Stimulated activated CD8-positive, alpha-beta memory T cell treated with anti-CD3 and anti-CD28 coated beads, Interleukin-12 subunit alpha, Interleukin-12 subunit beta, amount 100 ng/mL, for 1 hour (primary cell): ENCODE measurements around the gene VENTX.
"Not testable (repeated sequence)": the region's sequence is repeated elsewhere in the genome, so short reads cannot be mapped to it uniquely, and the experiment has no call there.

ENCODE experiments used
- DNase-seq: peaks from one replicate; pipeline ENCODE4 v3.0.0-alpha.2; 2020; ENCODE audit warnings: low read depth

VENTX gene

GRCh38 chr10:133214468-133215410, 22.9 kb upstream of the VENTX start:
- no peak for DNase-seq

GRCh38 chr10:133215586-133215985, 22.1 kb upstream of the VENTX start:
- no peak for DNase-seq

- DNase-seq: no peak
These were observed 20.9 kb upstream of the VENTX start for GRCh38 chr10:133216776-133217175.

DNA sequence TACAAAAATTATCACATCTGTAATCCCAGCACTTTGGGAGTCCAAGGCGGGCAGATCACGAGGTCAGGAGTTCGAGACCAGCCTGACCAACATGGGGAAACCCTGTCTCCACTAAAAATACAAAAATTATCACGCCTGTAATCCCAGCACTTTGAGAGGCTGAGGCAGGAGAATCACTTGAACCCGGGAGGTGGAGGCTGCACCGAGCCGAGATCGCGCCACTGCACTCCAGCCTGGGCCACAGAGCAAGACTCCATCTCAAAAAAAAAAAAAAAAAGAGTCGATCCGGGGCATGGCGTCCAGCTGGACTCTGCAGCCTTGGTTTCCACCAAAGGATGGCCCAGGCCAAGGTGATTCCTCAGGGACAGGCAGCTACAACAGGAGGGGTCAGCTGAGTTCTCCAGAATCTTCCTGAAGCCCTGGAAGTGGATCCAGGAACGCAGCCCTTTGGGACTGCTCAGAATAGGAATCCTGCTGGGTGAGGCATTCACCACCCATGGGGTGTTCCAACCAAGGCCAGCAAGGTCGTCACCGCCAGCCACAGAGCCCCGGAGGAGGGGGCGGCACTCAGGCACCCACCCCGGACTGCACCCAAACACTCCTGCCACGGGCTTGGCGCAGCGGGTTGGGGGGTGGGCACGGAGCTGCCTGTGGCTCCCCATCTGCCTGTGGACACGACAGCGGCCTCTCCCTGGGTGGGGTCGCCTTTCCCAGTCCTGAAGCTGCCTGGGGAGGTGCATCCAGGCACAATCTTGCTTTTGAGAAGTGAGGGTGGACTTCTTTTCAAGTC, 19.7 kb upstream of the VENTX start:
- no peak for DNase-seq

- DNase-seq: no peak
These were observed 18.8 kb upstream of the VENTX start for GRCh38 chr10:133218891-133219290.

GRCh38 chr10:133219782-133220181, 17.9 kb upstream of the VENTX start:
- no peak for DNase-seq

GRCh38 chr10:133221331-133221730, 16.3 kb upstream of the VENTX start:
- DNase-seq: no peak

DNA sequence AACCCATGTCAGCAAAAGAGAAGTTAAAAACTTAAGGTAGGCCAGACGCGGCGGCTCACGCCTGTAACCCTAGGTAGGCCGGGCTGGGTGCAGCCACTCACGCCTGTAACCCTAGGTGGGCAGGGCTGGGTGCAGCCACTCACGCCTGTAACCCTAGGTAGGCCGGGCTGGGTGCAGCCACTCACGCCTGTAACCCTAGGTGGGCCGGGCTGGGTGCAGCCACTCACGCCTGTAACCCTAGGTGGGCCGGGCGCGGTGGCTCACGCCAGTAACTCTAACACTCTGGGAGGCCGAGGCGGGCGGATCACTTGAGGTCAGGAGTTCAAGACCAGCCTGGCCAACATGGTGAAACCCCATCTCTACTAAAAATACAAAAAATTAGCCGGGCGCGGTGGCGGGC, 15.9 kb upstream of the VENTX start:
- DNase-seq: not testable (repeated sequence)

GRCh38 chr10:133224076-133224475, 13.6 kb upstream of the VENTX start:
- no peak for DNase-seq

DNA sequence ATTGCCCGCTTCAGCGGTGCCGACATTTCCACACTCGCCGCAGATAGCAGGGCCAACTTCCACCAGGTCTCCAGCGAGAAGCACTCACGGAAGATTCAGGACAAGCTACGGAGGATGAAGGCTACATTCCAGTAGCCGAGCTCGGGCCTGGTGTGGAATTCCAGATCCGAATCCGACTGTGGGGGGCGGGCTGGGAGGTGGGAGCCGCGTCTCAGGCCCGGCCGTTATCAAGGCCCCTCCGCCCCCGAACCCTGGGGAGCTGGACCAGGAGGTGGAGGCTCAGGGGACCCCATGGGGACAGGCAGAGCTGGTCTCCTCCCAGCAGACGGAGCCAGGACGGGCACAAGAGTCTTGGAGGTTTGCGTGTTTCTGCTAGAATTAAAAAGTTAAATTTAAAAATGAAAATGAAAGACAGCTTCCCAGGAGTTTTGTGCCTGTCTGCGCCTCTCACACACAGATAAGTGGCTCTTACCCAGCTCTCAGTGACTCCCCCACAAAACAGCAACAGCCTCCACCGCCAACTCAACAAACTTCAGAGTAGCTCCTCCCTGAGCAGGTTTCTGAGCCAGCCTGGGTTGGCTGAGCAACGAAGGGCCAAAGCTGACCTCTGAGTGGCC, 12.8 kb upstream of the VENTX start:
- no peak for DNase-seq

DNA sequence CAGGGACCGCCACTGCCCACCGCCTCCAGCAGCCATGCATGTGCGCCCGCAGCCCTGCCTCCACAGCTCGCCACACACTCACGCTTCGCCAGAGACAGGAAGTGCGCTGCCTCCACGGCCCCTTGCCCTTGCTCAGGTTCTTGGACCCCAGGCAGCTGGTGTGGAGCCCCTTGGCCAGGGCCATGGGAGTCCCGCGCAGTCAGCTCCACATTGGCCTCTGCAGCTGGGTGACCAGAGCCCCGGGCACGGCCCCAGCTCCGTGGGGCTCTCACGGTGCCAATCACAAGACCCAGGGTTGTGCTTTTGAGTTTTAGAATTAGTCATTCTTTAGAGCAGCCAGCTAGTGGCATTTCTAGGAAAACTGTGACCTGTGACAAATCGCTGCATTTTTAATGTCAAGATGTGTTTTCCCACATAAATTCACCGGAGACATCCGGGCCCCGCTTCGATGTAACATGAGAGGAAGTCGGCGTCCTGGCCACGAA, 11.9 kb upstream of the VENTX start:
- no peak for DNase-seq

DNA sequence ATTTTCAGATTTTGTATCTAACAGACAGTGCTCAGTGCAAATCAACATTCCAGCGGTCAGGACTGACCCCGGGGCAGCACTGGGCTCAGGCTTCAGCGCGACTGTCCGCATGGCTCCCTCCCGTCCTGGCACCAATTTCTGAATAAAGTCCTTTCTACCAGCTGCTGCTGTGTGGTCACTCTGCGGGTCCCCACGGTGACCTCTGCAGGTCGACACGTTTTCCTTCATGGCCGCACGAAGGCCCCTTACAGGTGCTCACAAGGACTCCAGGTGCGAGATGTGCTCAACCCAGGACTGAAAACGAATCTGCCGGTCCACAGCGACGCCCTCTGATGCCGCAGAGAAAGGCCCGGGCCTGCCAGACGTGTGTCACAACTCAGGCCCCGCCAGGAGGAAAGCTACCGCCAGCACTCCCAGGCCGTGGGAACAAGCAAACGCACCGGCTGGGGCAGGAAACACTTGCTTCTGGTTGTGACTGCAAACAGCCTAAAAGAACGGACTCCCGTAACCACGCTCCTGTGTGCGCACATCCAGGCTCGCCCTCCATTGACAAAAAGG, 11.3 kb upstream of the VENTX start:
- DNase-seq: no peak

- no peak for DNase-seq
These were observed 10.4 kb upstream of the VENTX start for GRCh38 chr10:133227256-133227655.

DNA sequence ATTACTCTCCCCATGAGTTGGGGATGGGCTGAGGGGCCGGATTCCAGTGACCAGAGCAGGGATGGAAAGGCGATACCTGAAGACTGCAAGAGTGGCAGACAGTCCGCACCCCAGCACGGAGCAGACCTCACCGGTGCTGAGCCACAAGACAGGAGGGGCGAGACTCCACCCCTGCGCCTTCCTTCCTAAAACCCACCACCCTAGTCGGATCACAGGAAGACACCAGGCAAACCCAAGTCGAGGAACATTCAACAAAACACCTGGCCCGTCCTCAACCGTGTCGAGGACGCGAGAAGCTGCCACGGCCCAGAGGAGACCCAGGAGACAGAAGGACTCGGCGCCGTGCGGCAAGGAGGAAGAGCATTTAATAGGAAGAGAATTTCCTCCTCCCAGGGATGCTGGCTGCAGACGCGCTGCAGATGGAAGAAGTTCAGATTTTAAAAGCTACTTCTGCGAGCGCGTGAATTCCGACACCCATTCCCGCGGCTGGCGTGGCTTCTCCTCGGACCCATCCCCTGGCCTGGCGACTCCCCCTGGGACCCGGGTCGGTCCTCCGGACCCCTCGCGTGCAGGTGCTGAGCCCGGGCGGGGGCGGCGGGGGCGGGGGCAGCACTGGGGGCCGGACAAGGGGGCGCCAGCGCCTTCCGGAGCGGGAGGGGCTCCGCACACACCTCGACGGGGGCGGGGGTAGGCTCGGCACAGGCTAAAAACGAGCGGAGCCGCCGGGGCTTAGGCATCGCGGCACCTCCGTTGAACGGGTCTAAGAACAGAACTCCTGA, 8.2 kb upstream of the VENTX start:
- no peak for DNase-seq

GRCh38 chr10:133230044-133230361, 7.7 kb upstream of the VENTX start, which contains the start of gene UTF1:
Gene UTF1 (plus strand): TSS chr10:133230217. CDS start chr10:133230289, 72 bp downstream.
- no peak for DNase-seq

DNA sequence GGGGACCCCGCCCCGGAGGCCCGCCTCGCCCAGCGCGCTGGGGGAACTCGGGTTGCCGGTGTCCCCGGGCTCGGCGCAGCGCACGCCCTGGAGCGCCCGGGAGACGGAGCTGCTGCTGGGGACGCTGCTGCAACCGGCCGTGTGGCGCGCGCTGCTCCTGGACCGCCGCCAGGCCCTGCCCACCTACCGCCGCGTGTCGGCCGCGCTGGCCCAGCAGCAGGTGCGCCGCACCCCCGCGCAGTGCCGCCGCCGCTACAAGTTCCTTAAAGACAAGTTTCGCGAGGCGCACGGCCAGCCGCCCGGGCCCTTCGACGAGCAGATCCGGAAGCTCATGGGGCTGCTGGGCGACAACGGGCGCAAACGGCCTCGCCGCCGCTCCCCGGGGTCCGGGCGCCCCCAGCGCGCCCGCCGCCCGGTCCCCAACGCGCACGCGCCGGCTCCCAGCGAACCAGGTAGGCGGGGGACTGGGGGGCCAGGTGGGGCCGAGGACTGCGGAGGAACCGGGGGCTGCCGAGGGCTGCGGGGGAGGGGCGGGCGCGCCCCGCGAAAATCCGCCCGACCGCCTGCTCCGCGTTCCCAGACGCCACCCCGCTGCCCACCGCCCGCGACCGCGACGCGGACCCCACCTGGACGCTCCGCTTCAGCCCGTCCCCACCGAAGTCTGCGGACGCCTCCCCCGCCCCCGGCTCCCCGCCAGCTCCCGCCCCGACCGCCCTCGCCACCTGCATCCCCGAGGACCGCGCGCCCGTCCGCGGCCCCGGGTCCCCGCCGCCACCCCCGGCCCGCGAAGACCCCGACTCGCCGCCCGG, 7.1 kb upstream of the VENTX start:
- DNase-seq: no peak

DNA sequence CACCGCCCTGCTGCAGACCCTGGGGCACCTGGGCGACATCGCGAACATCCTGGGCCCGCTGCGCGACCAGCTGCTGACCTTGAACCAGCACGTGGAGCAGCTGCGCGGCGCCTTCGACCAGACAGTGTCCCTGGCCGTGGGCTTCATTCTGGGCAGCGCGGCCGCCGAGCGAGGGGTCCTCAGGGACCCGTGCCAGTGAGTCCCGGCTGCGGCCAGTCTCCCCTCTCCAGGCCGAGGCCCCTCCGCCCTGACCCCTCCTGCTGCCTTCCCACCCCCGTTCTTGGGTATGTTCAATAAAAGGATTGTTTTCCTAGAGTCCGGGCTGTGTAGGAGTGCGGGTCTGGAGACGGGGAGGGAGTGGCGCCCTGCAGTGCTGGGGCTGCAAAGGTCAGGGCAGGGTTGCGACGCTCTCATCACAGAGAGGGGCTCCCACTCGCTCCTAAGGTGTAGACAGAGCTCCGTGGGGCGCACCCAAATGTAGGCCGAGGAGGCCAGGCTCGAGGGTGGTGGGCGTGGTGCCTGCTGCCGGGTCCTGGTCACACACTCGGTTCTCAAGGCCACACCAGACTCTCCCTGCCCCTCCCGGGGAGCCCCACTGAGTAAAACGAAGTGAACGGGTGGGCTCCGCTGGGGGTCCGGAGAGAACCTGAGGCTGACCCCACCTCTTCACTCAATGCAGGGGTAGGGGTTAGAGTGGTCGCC, 6.3 kb upstream of the VENTX start:
- DNase-seq: no peak

- no peak for DNase-seq
These were observed 5.6 kb upstream of the VENTX start for GRCh38 chr10:133231946-133232574.

DNA sequence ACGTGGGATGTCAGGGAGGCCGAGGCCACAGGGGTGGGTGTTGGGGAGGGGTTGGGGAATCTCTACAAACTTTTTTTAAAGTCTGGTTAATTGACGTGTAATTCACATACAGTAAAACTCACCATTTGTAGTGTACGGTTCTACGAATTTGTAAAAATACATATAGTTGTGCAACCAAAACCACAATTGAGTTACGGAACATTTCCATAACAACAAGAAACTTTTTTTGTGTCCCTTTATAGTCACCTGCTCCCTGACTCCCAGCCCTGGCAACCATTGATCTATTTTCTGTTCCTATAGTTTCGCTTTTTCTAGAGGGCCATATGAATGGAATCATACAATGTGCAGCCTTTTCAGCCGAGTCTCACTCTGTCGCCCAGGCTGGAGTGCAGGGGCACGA, 2.9 kb upstream of the VENTX start:
- not testable (repeated sequence) for DNase-seq
